Mucosa of rectum (tissue), 2 donors: ENCODE measurements around the gene SMARCB1.

Source experiments
- H3K27ac ChIP-seq, 2 donors: one replicate each; pipeline ENCODE4 v1.7.0; 2013; ENCODE audit warnings: inconsistent platforms in 2 of 2, low read depth in 2 of 2, low read length in 2 of 2
- H3K27me3 ChIP-seq, 2 donors: one replicate each; pipeline ENCODE4 v1.7.0; 2013; ENCODE audit warnings: low read length in 2 of 2; ENCODE audit not compliant: control insufficient read depth in 2 of 2, insufficient read depth in 2 of 2
- H3K36me3 ChIP-seq, 2 donors: one replicate each; pipeline ENCODE4 v1.7.0; 2013; ENCODE audit warnings: low read length in 2 of 2; ENCODE audit not compliant: control insufficient read depth in 2 of 2, insufficient read depth in 2 of 2
- H3K4me1 ChIP-seq, 2 donors: one replicate each; pipeline ENCODE4 v1.7.0; 2013; ENCODE audit warnings: low read length in 2 of 2, mild to moderate bottlenecking in 1 of 2; ENCODE audit not compliant: control insufficient read depth in 2 of 2, insufficient read depth in 2 of 2
- H3K4me3 ChIP-seq, 2 donors: one replicate each; pipeline ENCODE4 v1.7.0; 2013; ENCODE audit warnings: low read length in 2 of 2
- H3K9ac ChIP-seq, 2 donors: one replicate each; pipeline ENCODE4 v1.7.0; 2013; ENCODE audit warnings: low read length in 2 of 2, low read depth in 1 of 2, mild to moderate bottlenecking in 1 of 2
- H3K9me3 ChIP-seq, 2 donors: one replicate each; pipeline ENCODE4 v1.7.0; 2013; ENCODE audit warnings: low read length in 2 of 2; ENCODE audit not compliant: control insufficient read depth in 2 of 2
- donor health status: healthy.
- donor health status: Normal muscosa, but diverticular disease.

Gene SMARCB1

GRCh38 chr22:23786752-23787599 lies at the start of gene SMARCB1:
Gene SMARCB1 (plus strand): TSS chr22:23786966. CDS start chr22:23787170, 204 bp downstream.
- Histone ChIP-seq H3K36me3 (peaks cover 5 to 10% of the 10 kb centered on the region in 2 donors), H3K9ac (peak within 1 kb of the TSS; percentile 71 to 97), H3K27ac (peak within 1 kb of the TSS; percentile 99), H3K9me3 (no peaks in the 10 kb centered on the region), H3K4me1 (peaks cover 18 to 29% of the 10 kb centered on the region in 2 donors), H3K4me3 (peak within 1 kb of the TSS; percentile 91 to 92), H3K27me3 (no peaks in the 10 kb centered on the region)

- H3K9ac ChIP-seq = no peak overlapping the region
- H3K36me3 ChIP-seq = peaks cover 6% of the 10 kb centered on the region in 2 donors
- no peak overlapping the region for H3K27ac ChIP-seq
- H3K27me3 ChIP-seq = no peaks in the 10 kb centered on the region
- H3K4me3 ChIP-seq = no peak overlapping the region
- H3K9me3 ChIP-seq = no peaks in the 10 kb centered on the region
- no peaks in the 10 kb centered on the region for H3K4me1 ChIP-seq
These were observed 49.1 kb upstream of the SMARCB1 start for GRCh38 chr22:23737696-23738095.

DNA sequence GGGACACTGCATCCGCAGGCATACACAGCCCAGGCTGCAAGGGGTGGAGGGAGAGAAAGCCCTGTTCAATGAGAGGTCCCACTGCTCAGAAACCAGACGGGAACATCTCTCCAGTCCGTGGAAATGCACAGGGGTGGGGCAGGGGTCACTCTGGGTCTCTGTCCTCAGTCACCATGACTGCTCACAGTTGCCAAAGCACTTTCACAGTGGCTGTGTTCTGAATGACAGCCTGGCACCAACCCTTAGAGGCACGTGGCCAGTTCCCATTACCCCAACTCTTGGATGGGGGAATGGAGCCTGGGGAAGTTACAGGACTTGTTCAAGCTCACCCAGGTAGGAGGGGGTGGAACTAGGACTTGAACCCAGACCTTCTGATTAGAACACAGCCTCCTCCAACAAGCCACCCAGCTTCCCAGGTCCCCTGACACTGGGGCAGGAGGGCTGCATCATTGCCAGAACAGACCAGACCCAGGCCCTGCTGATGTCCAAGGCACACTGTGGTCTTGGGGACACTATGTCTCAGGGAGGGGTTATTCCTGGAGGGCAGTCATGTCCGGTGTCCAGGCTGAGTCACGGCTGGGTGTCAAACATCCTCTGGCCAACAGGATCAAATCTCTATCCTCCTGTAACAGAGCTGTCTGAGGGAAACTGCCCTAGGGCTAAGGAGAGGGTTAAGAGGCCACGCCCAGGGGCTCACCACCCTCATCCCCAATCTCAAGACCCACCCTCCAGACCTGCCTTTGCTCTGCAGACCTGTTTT lies 44.1 kb upstream of the SMARCB1 start:
- Histone ChIP-seq H3K27ac (no peak overlapping the region), H3K9me3 (no peaks in the 10 kb centered on the region), H3K27me3 (no peaks in the 10 kb centered on the region), H3K4me3 (no peak overlapping the region), H3K36me3 (peaks cover 25 to 28% of the 10 kb centered on the region in 2 donors), H3K9ac (no peak overlapping the region), H3K4me1 (no peaks in the 10 kb centered on the region)

GRCh38 chr22:23743303-23743705 lies 43.5 kb upstream of the SMARCB1 start:
- H3K27me3 ChIP-seq = no peaks in the 10 kb centered on the region
- H3K4me1 ChIP-seq = no peaks in the 10 kb centered on the region
- H3K9me3 ChIP-seq = no peaks in the 10 kb centered on the region
- H3K27ac ChIP-seq = no peak overlapping the region
- no peak overlapping the region for H3K9ac ChIP-seq
- peaks cover 25 to 28% of the 10 kb centered on the region in 2 donors for H3K36me3 ChIP-seq
- H3K4me3 ChIP-seq = no peak overlapping the region

DNA sequence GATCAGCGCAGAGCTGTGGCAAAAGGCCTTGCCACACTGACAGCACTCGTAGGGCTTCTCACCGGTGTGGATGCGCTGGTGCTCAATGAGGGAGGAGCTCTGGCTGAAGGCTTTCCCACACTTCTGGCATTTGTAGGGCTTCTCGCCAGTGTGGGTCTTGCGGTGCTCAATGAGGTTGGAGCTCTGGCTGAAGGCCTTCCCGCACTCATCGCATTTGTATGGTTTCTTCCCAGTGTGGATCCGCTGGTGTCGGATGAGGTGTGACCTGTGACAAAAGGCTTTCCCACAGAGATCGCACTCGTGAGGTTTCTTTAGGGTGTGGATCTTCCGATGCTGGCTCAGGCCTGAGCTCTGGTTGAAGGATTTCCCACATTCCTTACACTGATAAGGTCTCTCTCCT lies 42.8 kb upstream of the SMARCB1 start:
- Histone ChIP-seq H3K4me3 (no peak overlapping the region), H3K9ac (no peak overlapping the region), H3K27me3 (no peaks in the 10 kb centered on the region), H3K36me3 (peaks cover 25 to 28% of the 10 kb centered on the region in 2 donors), H3K4me1 (no peaks in the 10 kb centered on the region), H3K9me3 (no peaks in the 10 kb centered on the region), H3K27ac (no peak overlapping the region)

- Histone ChIP-seq H3K36me3 (peaks cover 25 to 28% of the 10 kb centered on the region in 2 donors), H3K27me3 (no peaks in the 10 kb centered on the region), H3K4me1 (no peaks in the 10 kb centered on the region), H3K27ac (no peak overlapping the region), H3K9ac (no peak overlapping the region), H3K9me3 (no peaks in the 10 kb centered on the region), H3K4me3 (no peak overlapping the region)
These were observed 42.3 kb upstream of the SMARCB1 start for GRCh38 chr22:23744485-23744884.

DNA sequence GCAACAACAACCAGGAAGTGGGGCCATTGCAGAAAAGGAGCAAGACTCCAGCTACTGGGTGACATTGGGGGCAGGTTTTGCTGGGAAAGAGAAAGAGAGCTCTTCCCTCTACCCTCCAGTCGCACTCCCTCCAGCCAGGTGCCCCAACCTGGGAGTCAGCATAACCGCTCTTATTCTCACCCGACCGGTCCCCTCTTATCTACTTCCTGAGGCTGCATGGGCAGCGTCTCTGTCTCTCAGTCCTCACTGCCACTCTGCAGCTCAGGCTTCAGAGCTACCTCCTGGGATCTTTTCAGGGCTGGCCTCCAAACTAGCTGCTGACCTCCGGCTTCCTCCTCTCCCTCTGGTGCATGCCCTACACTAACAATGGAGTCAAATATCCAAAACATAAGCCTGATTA lies 41.0 kb upstream of the SMARCB1 start:
- H3K4me3 ChIP-seq = no peak overlapping the region
- no peaks in the 10 kb centered on the region for H3K27me3 ChIP-seq
- H3K4me1 ChIP-seq = peaks cover 4% of the 10 kb centered on the region in 2 donors
- no peaks in the 10 kb centered on the region for H3K9me3 ChIP-seq
- H3K27ac ChIP-seq = no peak overlapping the region
- peaks cover 25 to 28% of the 10 kb centered on the region in 2 donors for H3K36me3 ChIP-seq
- H3K9ac ChIP-seq = no peak overlapping the region

DNA sequence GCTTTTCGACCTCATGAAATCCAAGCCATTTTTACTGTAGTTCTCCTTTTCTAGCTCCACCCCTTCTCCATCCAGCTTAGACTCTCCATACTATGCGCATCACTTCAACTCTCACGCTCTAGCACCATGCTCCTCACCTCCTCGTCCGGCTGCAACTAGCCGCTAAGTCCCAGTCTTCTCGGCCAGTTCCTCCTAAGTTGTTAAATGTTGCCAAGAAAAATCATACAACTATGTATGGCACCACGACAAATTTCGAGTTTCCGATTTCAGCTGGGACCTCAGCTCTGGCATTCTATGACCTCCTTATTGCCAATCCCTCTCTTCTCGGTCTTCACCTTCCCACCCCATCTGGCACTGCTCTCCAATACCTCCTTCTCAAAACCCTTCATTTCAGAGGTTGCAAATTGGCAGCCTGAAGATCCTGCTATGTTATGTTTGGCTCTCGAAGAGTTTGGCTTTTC lies 36.9 kb upstream of the SMARCB1 start:
- no peaks in the 10 kb centered on the region for H3K27me3 ChIP-seq
- H3K9me3 ChIP-seq = no peaks in the 10 kb centered on the region
- H3K9ac ChIP-seq = no peak overlapping the region
- peak overlapping the region in 1 of 2 donors; percentile 78 for H3K4me3 ChIP-seq
- peaks cover 1 to 3% of the 10 kb centered on the region in 2 donors for H3K36me3 ChIP-seq
- H3K4me1 ChIP-seq = peaks cover 4 to 7% of the 10 kb centered on the region in 2 donors
- H3K27ac ChIP-seq = no peak overlapping the region

DNA sequence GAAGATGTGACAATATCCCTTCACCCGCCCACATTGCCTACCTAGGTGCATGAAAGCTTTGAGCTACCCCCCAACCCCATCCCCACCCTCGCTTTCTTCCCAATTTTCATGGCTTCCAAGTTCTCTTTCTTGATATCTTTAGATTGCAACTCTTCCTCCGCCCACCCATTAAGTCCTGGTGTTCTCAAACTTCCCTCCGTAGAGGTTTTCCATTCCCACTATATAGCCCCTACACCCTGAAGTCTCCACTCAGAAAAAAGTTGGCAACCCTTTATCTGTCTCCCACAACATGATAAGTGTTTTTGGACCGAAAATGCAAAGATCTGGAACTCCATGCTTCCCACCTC lies 36.4 kb upstream of the SMARCB1 start:
- peak overlapping the region; percentile 69 to 88 for H3K27ac ChIP-seq
- no peaks in the 10 kb centered on the region for H3K27me3 ChIP-seq
- peaks cover 4 to 7% of the 10 kb centered on the region in 2 donors for H3K4me1 ChIP-seq
- H3K36me3 ChIP-seq = no peaks in the 10 kb centered on the region
- H3K9ac ChIP-seq = peak overlapping the region; percentile 73 to 78
- H3K4me3 ChIP-seq = peak overlapping the region; percentile 78 to 89
- no peaks in the 10 kb centered on the region for H3K9me3 ChIP-seq
